Renal pelvis (tissue), 4 donors: ENCODE results near the gene SUPT3H. TPM values are rescaled to one million over a fixed set of nuclear protein-coding genes. Genes with fewer than 3 reads are reported as not detected.
"Not testable (repeated sequence)": the region's sequence is repeated elsewhere in the genome, so short reads cannot be mapped to it uniquely, and the experiment has no call there.

ENCODE experiments used
- DNase-seq: peaks from one replicate; pipeline ENCODE4 v3.0.0-alpha.2; 2013
- polyA plus RNA-seq, 3 donors: library from polyadenylated mRNA; unstranded; fragments of 120-200 nt; gene quantifications; one replicate each; pipeline ENCODE4 v1.2.1, GENCODE V29; 2013; ENCODE audit not compliant: insufficient read length in 3 of 3

Gene SUPT3H
- polyA plus RNA-seq, 3 donors, result 22.0 to 25.0 (median 24.1) TPM

DNA sequence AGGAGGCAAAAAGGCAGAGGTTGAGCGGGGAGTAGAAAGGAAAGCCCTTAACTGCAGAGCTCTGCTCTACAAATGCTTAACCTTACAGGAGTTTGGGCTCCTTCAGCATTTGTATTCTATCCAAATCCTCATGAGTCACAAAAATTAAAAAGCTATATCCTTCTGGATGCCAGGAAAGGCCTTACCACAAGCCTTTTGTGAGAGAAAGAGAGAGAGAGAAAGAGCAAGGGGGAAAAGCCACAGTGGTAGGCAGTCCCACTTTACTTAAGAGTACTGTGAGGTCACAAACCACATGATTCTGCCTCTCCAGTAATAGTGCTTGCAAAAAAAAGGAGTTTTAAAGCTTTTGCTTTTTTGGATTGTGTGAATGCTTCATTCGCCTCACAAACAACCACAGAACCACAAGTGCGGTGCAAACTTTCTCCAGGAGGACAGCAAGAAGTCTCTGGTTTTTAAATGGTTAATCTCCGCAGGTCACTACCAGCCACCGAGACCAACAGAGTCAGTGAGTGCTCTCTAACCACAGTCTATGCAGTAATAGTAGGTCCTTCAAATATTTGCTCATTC lies 49.7 kb downstream of the SUPT3H start, which contains the start of gene RUNX2:
RUNX2 (plus strand) TSS at position 375 of the 567 bp plus-strand sequence. CDS start 397 bp downstream, outside the sequence.
- no peak for DNase-seq

DNA sequence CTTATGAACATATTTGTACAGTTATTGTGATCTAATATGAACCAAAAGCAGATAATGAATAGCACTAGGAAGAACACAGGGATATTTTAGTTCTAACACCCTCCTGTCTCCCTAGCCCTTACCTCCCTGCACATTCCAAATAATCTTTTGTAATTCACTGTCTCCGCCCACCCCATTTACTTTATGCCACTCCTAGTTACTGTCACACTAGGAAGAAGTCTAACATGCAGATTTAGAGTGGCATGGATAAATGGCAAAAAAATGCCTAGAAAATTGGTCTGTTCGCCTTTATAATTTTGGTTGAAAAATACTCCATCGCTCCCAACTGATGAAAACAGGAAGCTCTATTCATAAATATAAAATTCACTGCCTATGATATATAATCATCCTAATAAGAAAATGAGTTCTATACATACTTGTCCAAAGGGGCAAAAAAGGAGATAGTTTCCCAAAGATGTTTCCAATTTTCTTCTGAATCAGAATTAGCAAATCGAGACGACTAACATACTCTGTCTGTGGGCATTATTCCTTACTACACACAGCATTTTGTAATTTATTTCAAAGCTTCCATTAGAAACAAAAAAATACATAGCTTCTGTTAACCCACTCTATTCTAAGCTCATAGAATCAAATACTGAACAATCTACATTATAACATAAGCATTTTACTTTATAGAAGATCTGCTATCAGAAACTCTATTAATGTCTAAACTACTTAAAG lies 50.9 kb downstream of the SUPT3H start:
- DNase-seq, result no peak

DNA sequence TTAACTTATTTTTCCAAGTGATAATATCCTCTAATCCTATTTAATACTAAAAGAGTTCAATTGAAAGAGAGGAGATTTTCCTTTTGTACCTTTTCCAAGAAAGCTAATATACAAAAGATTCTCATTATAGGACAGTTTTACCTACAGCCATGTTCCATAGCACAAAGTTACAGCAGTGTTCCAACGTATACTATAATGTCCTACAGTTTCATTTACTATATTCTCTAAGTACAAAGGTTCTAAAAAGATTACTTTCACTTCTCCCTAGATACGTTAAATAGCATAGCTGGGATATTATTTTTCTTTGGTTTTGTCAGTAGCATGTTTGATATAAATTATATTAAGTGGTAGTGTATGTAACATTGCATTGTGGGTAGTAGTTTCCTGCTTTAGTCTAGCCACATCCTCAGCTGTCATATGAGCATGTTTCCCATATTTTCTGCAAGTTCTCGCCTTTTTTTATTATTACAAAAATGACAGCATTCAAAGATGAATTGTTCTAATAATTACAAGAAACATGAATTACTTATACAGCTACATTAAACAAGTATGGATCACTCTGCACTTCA lies 54.0 kb downstream of the SUPT3H start:
- DNase-seq, result no peak

DNA sequence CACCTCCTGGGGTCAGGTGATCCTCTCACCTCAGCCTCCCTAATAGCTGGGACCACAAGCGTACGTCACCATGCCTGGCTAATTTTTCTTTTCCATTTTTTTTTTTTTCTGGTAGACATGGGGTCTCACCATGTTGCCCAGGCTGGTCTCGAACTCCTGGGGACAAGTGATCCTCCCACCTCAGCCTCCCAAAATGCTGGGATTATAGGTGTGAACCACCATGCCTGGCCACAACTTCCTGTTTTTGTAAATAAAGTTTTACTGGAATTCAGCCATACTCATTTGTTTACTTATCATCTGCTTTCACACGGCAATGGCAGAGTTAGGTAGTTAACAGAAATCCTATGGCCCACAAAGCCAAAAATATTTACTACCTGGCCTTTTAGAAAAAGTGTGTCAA lies 57.4 kb downstream of the SUPT3H start:
- DNase-seq, result no peak

DNA sequence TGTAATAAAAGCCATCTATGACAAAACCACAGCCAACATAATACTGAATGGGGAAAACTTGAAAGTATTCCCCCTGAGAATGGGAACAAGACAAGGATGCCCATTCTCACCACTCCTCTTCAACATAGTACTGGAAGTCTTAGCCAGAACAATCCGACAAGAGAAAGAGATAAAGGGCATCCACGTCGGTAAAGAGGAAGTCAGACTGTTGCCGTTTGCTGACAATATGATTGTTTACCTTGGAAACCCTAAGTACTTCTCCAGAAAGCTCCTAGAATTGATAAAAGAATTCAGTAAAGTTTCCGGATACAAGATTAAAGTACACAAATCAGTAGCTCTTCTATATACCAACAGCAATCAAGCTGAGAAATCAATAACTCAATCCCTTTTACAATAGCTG lies 63.6 kb downstream of the SUPT3H start:
- no peak for DNase-seq

DNA sequence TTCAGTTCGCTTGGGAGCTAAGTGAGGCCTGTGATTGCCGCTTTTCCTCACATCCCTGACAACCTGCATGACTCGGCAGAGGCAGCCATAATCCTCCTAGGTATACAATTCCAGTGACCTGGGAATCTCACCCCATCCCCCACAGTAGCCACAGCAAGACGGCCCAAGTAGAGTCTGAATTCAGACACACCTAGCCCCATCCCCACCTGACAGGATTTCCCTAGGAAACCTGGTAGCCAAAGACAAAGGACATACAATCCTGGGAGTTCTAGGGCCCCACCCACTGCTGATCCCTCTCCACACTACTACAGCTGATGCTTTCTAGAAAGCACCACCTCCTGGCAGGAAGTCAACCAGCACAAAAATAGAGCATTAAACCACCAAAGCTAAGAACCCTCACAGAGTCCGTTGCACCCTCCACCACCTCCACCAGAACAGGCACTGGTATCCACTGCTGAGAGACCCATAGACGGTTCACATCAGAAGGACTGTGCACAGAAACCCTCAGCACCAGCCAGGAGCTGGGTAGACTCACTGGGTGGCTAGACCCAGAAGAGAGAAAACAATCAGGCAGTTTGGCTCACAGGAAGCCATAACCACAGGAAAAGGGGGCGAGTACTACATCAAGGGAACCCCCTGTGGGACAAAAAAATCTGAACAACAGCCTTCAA lies 67.5 kb downstream of the SUPT3H start:
- no peak for DNase-seq

DNA sequence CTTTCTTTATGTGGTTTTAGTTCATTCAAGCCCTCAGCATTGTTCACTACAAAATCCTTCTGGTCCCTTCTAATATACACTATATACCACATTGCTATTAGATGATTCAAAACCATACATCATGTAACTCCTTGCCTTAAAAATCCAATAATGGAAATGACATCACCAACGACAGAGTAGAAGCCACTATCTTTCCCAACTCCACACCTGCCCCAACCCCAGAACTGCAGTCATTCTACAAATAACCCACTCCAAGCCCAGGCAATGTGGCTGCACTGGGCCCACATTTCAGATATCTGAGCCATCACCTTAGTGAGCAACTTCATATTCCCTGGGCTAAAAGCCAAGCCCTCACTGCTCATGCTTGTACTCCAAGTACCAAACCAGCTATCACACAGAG lies 72.2 kb downstream of the SUPT3H start:
- no peak for DNase-seq

DNA sequence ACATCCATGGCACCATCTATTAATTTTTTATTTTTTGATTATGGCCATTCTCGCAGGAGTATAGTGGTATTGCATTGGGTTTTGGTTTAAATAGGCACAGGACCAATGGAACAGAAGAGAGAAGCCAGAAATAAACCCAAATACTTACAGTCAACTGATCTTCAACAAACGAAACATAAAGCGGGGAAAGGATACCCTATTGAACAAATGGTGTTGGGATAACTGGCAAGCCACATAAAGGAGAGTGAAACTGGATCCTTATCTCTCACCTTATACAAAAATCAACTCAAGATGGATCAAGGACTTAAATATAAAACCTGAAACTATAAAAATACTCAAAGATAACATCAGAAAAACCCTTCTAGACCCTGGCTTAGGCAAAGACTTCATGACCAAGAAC lies 74.9 kb downstream of the SUPT3H start:
- DNase-seq, result no peak

DNA sequence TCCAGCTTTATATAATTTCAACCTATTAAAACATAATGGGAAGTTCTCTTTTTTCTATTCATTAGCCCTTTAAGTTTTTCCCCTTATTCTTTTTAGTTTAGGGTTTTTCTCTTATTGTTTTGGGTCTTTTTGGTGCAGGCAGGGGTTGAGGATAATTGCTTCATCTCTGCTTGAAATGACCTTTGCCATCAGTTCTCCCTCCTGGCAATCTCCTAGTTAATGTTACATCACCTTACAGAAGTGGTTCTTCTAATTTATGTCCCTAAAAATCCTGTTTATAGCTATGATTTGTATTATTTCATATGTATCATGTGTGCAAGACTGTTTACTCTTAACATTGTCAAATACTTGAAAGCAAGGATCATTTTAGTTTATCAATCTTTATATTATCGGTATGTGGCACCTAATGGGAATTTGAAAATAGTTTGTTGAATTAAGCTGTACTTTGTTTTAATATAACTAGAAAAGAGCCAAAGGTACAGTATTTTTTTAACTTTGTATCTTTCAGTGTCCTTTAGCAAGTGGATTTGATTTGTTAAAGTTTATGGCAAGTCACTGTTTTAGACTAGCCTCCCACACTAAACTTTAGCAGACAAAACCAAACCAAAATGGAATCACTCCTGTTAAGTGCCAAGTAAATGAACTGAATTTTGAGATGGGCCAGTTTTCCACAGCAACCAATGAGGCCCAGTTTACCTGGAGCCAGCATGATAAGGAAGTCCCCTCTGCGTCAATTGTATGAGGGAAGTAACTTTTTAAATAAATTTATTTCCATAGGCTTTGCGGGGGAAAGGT lies 76.2 kb downstream of the SUPT3H start:
- no peak for DNase-seq

DNA sequence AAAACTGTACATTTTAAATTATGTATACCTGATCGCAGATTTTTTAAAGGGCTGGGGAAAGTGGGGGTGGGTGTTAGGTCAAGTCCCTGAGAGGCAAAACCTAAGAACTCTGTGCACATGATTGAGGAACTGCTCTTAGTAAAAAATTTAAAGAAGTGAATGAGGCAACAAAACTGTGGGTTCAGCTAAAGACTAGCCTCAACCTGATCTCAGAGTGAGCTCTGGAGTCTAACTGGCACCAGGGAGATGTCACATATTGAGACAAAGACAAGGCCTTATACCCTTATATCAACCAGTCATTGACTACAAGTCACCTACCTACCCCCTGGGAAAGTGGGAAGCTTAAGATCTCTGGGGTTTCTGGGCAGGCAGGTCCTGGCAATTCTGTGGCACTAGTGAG lies 77.0 kb downstream of the SUPT3H start:
- DNase-seq, result no peak

DNA sequence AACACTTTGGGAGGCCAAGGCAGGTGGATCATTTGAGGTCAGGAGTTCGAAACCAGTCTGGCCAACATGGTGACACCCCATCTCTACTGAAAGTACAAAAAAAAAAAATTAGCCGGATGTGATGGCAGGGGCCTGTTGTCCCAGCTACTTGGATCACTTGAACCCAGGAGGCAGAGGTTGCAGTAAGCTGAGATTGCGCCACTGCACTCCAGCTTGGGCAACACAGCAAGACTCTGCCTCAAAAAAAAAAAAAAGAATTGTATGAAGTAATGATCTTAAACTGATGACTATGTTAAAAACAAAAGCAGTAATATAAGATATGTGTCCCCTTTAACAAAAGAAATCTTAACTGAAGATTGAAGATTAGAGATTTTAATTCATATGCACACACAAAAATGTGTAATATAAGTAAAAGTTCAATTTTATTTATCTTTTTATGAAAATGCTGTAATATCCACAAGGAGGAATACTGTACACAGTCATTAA lies 78.6 kb downstream of the SUPT3H start:
- no peak for DNase-seq

DNA sequence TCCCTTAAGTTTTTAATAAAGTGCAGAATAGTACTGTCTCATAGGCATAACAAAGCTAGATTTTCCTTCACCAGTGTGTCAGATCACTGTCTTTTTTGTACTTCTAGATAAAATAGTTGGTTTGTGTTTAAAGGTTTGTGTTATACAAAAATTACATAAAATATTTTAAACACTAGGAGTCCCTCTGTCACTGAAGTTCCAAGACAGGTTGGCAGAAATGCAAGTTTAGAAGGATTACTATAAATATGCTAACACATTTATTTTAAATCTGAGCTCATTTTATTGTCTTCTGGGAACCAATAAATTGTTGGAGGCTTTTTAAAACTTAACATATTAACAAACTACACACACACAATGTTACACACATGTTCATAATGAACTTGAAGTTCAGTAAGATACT lies 80.4 kb downstream of the SUPT3H start:
- no peak for DNase-seq

DNA sequence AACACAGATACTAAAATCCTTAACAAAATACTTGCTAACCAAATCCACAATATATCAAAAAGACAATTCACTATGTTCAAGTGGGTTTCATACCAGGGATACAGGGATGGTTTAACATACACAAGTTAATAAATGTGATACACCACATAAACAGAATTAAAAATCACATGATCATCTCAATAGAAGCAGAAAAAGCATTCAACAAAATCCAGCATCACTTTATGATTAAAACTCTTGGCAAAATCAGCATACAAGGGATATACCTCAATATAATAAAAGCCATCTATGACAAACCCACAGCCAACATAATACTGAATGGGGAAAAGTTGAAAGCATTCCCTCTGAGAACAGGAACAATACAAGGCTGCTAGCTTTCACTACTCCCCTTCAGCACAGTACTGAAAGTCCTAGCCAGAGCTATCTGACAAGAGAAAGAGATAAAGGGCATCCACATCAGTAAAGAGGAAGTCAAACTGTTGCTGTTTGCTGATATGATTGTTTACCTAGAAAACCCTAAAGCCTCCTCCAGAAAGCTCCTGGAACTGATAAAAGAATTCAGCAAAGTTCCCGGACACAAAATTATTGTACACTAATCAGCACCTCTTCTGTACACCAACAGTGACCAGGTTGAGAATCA lies 83.6 kb downstream of the SUPT3H start:
- not testable (repeated sequence) for DNase-seq

DNA sequence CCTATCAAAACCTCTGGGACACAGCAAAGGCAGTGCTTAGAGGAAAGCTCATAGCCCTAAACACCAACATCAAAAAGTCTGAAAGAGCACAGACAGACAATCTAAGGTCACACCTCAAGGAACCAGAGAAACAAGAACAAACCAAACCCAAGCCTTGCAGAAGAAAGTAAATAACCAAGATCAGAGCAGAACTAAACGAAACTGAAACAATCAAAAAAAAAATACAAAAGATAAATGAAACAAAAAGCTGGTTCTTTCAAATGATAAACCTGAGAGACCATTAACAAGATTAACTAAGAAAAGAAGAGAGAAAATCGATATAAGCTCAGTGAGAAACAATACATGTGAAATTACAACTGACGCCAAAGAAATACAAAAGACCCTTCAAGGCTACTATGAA lies 84.4 kb downstream of the SUPT3H start:
- no peak for DNase-seq

DNA sequence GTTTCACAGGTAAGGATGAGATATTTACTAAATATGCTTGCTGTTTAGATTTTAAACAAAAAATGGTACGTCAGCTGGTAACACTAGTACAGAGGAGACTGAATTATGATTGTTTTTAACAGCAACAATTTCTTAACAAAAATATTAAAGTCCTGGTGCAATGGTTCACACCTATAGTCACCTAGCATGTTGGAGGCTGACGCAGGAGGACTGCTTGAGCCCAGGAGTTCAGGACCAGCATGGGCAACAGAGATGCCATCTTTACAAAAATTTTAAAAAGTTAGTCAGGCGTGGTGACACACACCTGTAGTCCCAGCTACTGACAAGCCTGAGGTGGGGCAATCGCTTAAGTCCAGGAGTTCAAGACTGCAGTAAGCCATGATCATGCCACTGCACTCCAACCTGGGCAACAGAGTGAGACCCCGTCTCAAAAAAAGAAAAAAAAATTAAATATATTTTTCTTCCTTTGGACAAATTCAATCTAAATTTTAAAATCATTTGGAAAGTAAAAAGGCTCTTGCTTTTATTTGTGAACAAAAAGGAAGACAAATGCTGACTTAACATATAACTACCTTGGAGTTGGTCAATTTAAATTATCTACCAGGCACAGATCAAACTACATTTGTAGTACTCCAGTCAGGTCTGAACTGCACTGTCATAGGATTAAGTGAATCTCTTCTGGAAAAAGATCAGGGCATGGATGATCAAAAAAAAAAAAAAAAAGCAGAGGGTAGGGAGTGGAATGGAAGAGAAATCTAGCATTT lies 87.8 kb downstream of the SUPT3H start:
- DNase-seq, result no peak

DNA sequence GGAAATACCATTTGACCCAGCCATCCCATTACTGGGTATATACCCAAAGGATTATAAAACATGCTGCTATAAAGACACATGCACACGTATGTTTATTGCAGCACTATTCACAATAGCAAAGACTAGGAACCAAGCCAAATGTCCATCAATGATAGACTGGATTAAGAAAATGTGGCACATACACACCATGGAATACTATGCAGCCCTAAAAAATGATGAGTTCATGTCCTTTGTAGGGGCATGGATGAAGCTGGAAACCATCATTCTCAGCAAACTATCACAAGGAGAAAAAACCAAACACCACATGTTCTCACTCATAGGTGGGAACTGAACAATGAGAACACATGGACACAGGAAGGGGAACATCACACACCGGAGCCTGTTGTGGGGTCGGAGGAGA lies 91.0 kb downstream of the SUPT3H start:
- DNase-seq, result not testable (repeated sequence)

DNA sequence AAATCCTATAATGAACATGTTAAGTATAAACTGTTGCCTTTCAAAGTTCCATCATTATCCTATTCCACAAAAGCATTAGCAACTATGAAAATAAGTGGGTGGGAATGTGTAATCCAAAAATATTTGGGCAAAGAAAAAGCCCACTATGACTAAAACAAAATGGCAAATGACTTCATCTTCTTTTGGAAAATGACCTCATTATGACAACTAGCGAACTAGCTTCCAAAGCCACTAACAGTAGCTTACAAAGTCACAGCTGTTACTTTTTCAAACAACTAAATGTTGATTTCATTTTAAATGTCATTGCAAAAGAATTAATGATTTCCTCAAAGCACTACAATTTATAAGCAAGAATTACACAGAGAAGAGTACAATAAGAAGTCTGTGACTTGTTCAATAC lies 99.4 kb downstream of the SUPT3H start:
- no peak for DNase-seq

DNA sequence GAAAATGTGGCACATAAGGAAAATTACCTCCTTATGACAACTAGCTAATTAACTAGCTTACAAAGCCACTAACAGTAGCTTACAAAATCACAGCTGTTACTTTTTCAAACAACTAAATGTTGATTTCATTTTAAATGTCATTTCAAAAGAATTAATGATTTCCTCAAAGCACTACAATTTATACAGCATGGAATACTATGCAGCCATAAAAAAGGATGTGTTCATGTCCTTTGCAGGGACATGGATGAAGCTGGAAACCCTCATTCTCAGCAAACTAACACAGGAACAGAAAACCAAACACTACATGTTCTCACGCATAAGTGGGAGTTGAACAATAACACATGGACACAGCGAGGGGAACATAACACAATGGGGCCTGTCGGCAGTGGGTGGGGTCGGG lies 100.0 kb downstream of the SUPT3H start:
- DNase-seq, result not testable (repeated sequence)

DNA sequence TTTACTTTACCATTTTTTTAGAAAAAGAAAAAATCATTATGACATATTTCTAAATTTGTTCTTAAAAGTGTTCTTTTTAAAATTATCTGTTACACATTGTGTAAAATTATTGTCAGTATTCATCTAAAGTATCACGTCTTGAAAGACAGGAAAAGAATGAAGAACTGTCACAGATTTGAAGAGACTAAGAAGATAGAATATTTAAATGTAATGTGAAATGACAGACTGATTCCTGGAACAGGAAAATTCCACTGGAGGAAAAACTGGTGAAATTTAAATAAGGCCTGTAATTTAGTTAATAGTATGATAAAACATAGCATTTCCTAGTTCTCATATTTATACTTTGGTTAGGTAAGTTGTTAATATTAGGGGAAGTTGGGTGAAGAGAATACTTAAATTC lies 102.4 kb downstream of the SUPT3H start:
- no peak for DNase-seq

DNA sequence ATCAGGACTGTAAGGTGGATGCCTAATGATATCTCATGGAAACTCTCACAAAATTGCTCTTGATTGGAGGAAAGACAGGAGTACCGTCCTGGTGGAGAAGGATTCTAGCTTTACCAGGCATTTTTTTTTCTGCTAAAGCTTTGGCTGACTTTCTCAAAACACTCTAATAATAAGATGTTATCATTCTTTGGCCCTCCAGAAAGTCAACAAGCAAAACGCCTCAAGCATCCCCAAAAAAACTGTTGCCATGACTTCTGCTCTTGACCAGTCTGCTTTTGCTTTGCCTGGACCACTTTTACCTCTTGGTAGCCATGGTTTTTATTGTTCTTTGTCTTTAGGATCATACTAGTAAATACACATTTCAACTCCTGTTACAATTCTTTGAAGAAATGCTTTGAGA lies 105.1 kb downstream of the SUPT3H start:
- no peak for DNase-seq

DNA sequence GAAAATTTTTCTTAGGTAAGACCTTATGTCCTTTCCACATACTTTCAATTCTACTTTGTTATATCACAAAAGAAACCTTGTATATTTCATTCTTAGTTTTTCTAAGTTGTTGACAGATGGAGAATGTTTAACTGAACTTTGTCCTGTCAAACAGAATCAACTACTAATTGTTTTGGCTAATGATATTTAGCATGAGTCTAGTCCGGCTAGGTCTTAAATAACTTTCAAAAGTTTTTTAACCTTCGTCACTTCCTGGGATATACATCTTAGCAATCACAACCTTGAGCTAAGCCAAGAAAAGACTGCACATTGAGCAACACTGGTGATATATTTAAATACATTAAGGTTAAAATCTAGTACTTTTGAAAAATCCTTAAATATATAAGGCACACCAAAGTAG lies 112.5 kb downstream of the SUPT3H start:
- no peak for DNase-seq
